HepG2 (cell line): ENCODE data around the gene TRIM72. TPM values are rescaled to one million over a fixed set of nuclear protein-coding genes. Genes with fewer than 3 reads are reported as not detected.

ENCODE experiments used
- ATAC-seq: fragments of 200-7000 bp; cut with Tn5 transposase; 3 replicates; pipeline ENCODE4 v1.9.1; 2020; ENCODE audit warnings: mild to moderate bottlenecking, moderate library complexity
- BruUV-seq: library from RNA; stranded (reverse); fragments of 400-500 nt; replicated peaks from 2 replicates; lab custom pipeline; 2021; lab: Mats Ljungman, UMichigan
- CTCF ChIA-PET: fragments of 300-600 bp; formaldehyde crosslinking; extraction: SDS; loops from one replicate; lab custom pipeline; 2021; ENCODE audit warnings: low total read pairs, inconsistent platforms, low intra/inter-chr PET ratio; lab: Yijun Ruan, JAX
- POLR2A ChIA-PET: fragments of 350-600 bp; sonication (Branson Sonifier 250); formaldehyde crosslinking; loops from one replicate; lab custom pipeline; 2020; ENCODE audit warnings: antibody characterized with exemption, inconsistent platforms; lab: Yijun Ruan, JAX
- DNase-seq: peaks from one replicate; pipeline ENCODE4 v3.0.0-alpha.2; 2015; ENCODE audit warnings: low spot score
- FAIRE-seq: peaks from 3 replicates; lab custom pipeline; 2011; peaks lifted over from hg19 to GRCh38; lab: Jason Lieb, UNC
- H2AFZ ChIP-seq: one replicate; pipeline ENCODE4 v1.6.1; 2011; ENCODE audit warnings: low read length, inconsistent platforms
- H3K27ac ChIP-seq: fragments of 300-600 bp; 3 replicates; pipeline ENCODE4 v1.8.0; 2011; ENCODE audit warnings: mixed run types, mild to moderate bottlenecking, mixed read lengths, low read length, inconsistent platforms; ENCODE audit not compliant: insufficient read depth; ENCODE audit errors: extremely low read length
- H3K27me3 ChIP-seq, 2 experiments: fragments of 200-600 bp in 1 of 2; 2 replicates in 1 of 2; 3 replicates in 1 of 2; pipeline versions ENCODE4 v1.6.0 to v1.8.0; 2011; ENCODE audit warnings: low read length in 2 of 2, mild to moderate bottlenecking in 2 of 2, moderate library complexity in 2 of 2, inconsistent platforms in 1 of 2; ENCODE audit not compliant: insufficient read depth in 2 of 2, control insufficient read depth in 1 of 2
- H3K36me3 ChIP-seq, 2 experiments: fragments of 200-600 bp in 1 of 2; replicated peaks in 1 of 2; 2 replicates in 1 of 2; 3 replicates in 1 of 2; pipeline versions ENCODE4 v1.5.1 to v1.8.0; 2011; ENCODE audit warnings: low read length in 2 of 2, inconsistent platforms in 1 of 2; ENCODE audit not compliant: insufficient read depth in 2 of 2, control insufficient read depth in 1 of 2
- H3K4me1 ChIP-seq: 2 replicates; pipeline ENCODE4 v1.5.1; 2012; ENCODE audit warnings: low read length, inconsistent platforms; ENCODE audit not compliant: insufficient read depth
- H3K4me2 ChIP-seq: 2 replicates; pipeline ENCODE4 v1.6.0; 2011; ENCODE audit warnings: low read depth, low read length, inconsistent platforms
- H3K4me3 ChIP-seq, 3 experiments: fragments of 200-600 bp in 1 of 3; sonication (generic), shearing (Covaris generic) in 1 of 3; replicated peaks in 1 of 3; 2 replicates each; pipeline ENCODE4 v1.5.1; 2011 to 2016; ENCODE audit warnings: low read length in 3 of 3, inconsistent platforms in 2 of 3, low read depth in 2 of 3, mild to moderate bottlenecking in 2 of 3, control low read depth in 1 of 3, mixed read lengths in 1 of 3; ENCODE audit not compliant: insufficient read depth in 1 of 3
- H3K79me2 ChIP-seq: one replicate; pipeline ENCODE4 v1.6.1; 2011; ENCODE audit warnings: low read length, inconsistent platforms; ENCODE audit not compliant: insufficient read depth
- H3K9ac ChIP-seq: 2 replicates; pipeline ENCODE4 v1.6.0; 2011; ENCODE audit warnings: mild to moderate bottlenecking, low read depth, low read length, inconsistent platforms; ENCODE audit not compliant: insufficient read depth
- H3K9me3 ChIP-seq: 2 replicates; pipeline ENCODE4 v1.5.1; 2012; ENCODE audit warnings: mild to moderate bottlenecking, low read length
- H4K20me1 ChIP-seq: 2 replicates; pipeline ENCODE4 v1.6.0; 2011; ENCODE audit warnings: inconsistent platforms, mild to moderate bottlenecking, low read length, moderate library complexity; ENCODE audit not compliant: insufficient read depth
- BORCS8-MEF2B ChIP-seq: sonication (generic); formaldehyde crosslinking; IDR thresholded peaks from 2 replicates; pipeline ENCODE4 v1.8.0; 2022; ENCODE audit warnings: mild to moderate bottlenecking, missing genetic modification reagents
- CCDC6 ChIP-seq: sonication (generic); formaldehyde crosslinking; IDR thresholded peaks from 2 replicates; pipeline ENCODE4 v1.8.1; 2022; ENCODE audit warnings: mild to moderate bottlenecking, missing genetic modification reagents, moderate library complexity
- DMAP1 ChIP-seq: IDR thresholded peaks from 2 replicates; pipeline ENCODE4 v1.6.1; 2016
- NKX3-1 ChIP-seq: sonication (generic); formaldehyde crosslinking; IDR thresholded peaks from 2 replicates; pipeline ENCODE4 v1.5.0; 2020; ENCODE audit warnings: missing genetic modification reagents
- PLRG1 ChIP-seq: fragments of 450-650 bp; conservative IDR thresholded peaks from 2 replicates; pipeline ENCODE4 v1.6.1; 2016
- SIX1 ChIP-seq: sonication (generic); formaldehyde crosslinking; IDR thresholded peaks from 2 replicates; pipeline ENCODE4 v1.4.0; 2020; ENCODE audit warnings: missing genetic modification reagents, borderline replicate concordance
- TCF7L2 ChIP-seq: IDR thresholded peaks from 2 replicates; pipeline ENCODE4 v1.6.1; 2011; ENCODE audit warnings: mild to moderate bottlenecking, low read depth, low read length, moderate library complexity
- TERF1 ChIP-seq: sonication (generic); formaldehyde crosslinking; IDR thresholded peaks from 2 replicates; pipeline ENCODE4 v1.8.0; 2022; ENCODE audit warnings: mild to moderate bottlenecking, missing genetic modification reagents, moderate library complexity
- THAP8 ChIP-seq: sonication (generic); formaldehyde crosslinking; IDR thresholded peaks from 2 replicates; pipeline ENCODE4 v1.5.1; 2020; ENCODE audit warnings: missing genetic modification reagents, mild to moderate bottlenecking, borderline replicate concordance
- ZBTB25 ChIP-seq: IDR thresholded peaks from 2 replicates; pipeline ENCODE4 v1.6.1; 2018; ENCODE audit warnings: missing genetic modification reagents
- ZNF230 ChIP-seq: sonication (generic); formaldehyde crosslinking; IDR thresholded peaks from 2 replicates; pipeline ENCODE4 v1.4.0; 2020; ENCODE audit warnings: mild to moderate bottlenecking, missing genetic modification reagents
- ZNF296 ChIP-seq: sonication (generic); formaldehyde crosslinking; conservative IDR thresholded peaks from 2 replicates; pipeline ENCODE4 v1.5.0; 2020; ENCODE audit warnings: mild to moderate bottlenecking, missing genetic modification reagents
- ZNF414 ChIP-seq: sonication (generic); formaldehyde crosslinking; IDR thresholded peaks from 2 replicates; pipeline ENCODE4 v1.5.0; 2020; ENCODE audit warnings: missing genetic modification reagents
- ZNF484 ChIP-seq: sonication (generic); formaldehyde crosslinking; IDR thresholded peaks from 2 replicates; pipeline ENCODE4 v1.5.1; 2020; ENCODE audit warnings: mild to moderate bottlenecking, low read depth, missing genetic modification reagents, borderline replicate concordance
- ZNF570 ChIP-seq: sonication (generic); formaldehyde crosslinking; IDR thresholded peaks from 2 replicates; pipeline ENCODE4 v1.4.0; 2020; ENCODE audit warnings: mild to moderate bottlenecking, missing genetic modification reagents, borderline replicate concordance
- ZNF580 ChIP-seq: IDR thresholded peaks from 2 replicates; pipeline ENCODE4 v1.6.1; 2016; ENCODE audit warnings: low read depth, borderline replicate concordance
- ZNF605 ChIP-seq: sonication (generic); formaldehyde crosslinking; IDR thresholded peaks from 2 replicates; pipeline ENCODE4 v1.8.0; 2022; ENCODE audit warnings: mild to moderate bottlenecking, missing genetic modification reagents
- ZNF672 ChIP-seq: sonication (generic); formaldehyde crosslinking; IDR thresholded peaks from 2 replicates; pipeline ENCODE4 v1.8.1; 2022; ENCODE audit warnings: missing genetic modification reagents
- ZNF883 ChIP-seq: sonication (generic); formaldehyde crosslinking; IDR thresholded peaks from 2 replicates; pipeline ENCODE4 v1.5.1; 2020; ENCODE audit warnings: mild to moderate bottlenecking, missing genetic modification reagents; ENCODE audit errors: not compliant biosample characterization
- WGBS: methylation state at CpG from one replicate; pipeline ENCODE4 v1.1.6; 2017; ENCODE audit warnings: low lambda C conversion rate; 5-methylcytosine and 5-hydroxymethylcytosine counted together
- in situ Hi-C: cut with HindIII; loops from 2 replicates; pipeline ENCODE4 v1.10.0; 2017; ENCODE audit warnings: low pct_unique_long_range_greater_than_20kb; ENCODE audit not compliant: extremely low pct_ligation_motif_present
- intact Hi-C: fragments of 100-400 bp; cut with micrococcal nuclease; formaldehyde crosslinking; loops from one replicate; pipeline ENCODE4 v1.10.0; 2022; ENCODE audit not compliant: unreplicated experiment
- polyA plus RNA-seq, 8 experiments: library from polyadenylated mRNA; depleted of rRNA in 3 of 8; stranded (reverse) in 7 of 8; unstranded in 1 of 8; fragments of >200 nt; fragmentation: Illumina TruSeq in 4 of 8; extraction: Trizol in 4 of 8; gene quantifications; 2 replicates each; pipeline versions ENCODE4 v1.2.1 to v1.2.3, GENCODE V29; 2011 to 2016; ENCODE audit warnings: low read depth in 4 of 8, missing spikeins in 1 of 8, mixed read lengths in 1 of 8; ENCODE audit not compliant: insufficient read depth in 1 of 8
- total RNA-seq, 5 experiments: library from RNA; depleted of rRNA; stranded (reverse); fragments of >200 nt; fragmentation: Illumina TruSeq; extraction: Trizol; gene quantifications; 2 replicates each; pipeline ENCODE4 v1.2.3, GENCODE V29; 2016; ENCODE audit warnings: low read depth in 1 of 5

TRIM72 gene
- total and polyA plus RNA-seq, 2 of the 13 experiments (the other 11 are each of a cell fraction or from before 2014, with no cell fraction given), result not detected

GRCh38 chr16:31277659-31278260, 63.8 kb downstream of the TRIM72 start:
- CTCF ChIA-PET, result no interaction called here
- H3K4me2 ChIP-seq, result no peak overlapping the region
- DNase-seq (no peak), ATAC-seq (no peak), FAIRE-seq (no peak)
- POLR2A ChIA-PET, result no interaction called here
- H2AFZ ChIP-seq, result no peak overlapping the region
- no peak overlapping the region for H3K27ac ChIP-seq
- H3K4me3 ChIP-seq, result no peak overlapping the region
- H4K20me1 ChIP-seq, result no peaks in the 10 kb centered on the region
- H3K4me1 ChIP-seq, result peaks cover 7% of the 10 kb centered on the region; the same call in 1 of the 2 replicates
- intact Hi-C loops, result no loop called here
- in situ Hi-C loops, result no loop called here
- peaks cover 0 to 8% of the 10 kb centered on the region in 2 experiments; a peak in 1 of 5 replicates for H3K27me3 ChIP-seq
- no peaks in the 10 kb centered on the region for H3K9me3 ChIP-seq
- no peak overlapping the region for H3K9ac ChIP-seq
- BruUV-seq, result no TSS peak
- no peaks in the 10 kb centered on the region for H3K79me2 ChIP-seq
- WGBS, result 48% methylated on average over 17 of the region's 17 CpGs
- no peaks in the 10 kb centered on the region for H3K36me3 ChIP-seq
- TF ChIP-seq ZNF605 (CRISPR knock-in tag), result no peak
- no peak for TF ChIP-seq BORCS8-MEF2B (CRISPR knock-in tag)
- no peak for TF ChIP-seq ZNF484 (CRISPR knock-in tag)
- TF ChIP-seq TERF1 (CRISPR knock-in tag), result no peak
- no peak for TF ChIP-seq NKX3-1
- no peak for TF ChIP-seq CCDC6 (CRISPR knock-in tag)
- no peak for TF ChIP-seq TCF7L2
- TF ChIP-seq DMAP1, result no peak
- TF ChIP-seq PLRG1, result no peak
- no peak for TF ChIP-seq ZBTB25 (CRISPR knock-in tag)
- no peak for TF ChIP-seq ZNF883
- TF ChIP-seq ZNF672 (CRISPR knock-in tag), result no peak
- no peak for TF ChIP-seq ZNF580
- no peak for TF ChIP-seq SIX1 (CRISPR knock-in tag)
- TF ChIP-seq ZNF570, result no peak
- no peak for TF ChIP-seq ZNF230
- no peak for TF ChIP-seq ZNF414 (CRISPR knock-in tag)
- no peak for TF ChIP-seq THAP8 (CRISPR knock-in tag)
- no peak for TF ChIP-seq ZNF296 (CRISPR knock-in tag)
